DMS114 treated with DMSO at 0.1 percent for 48 hours (cell line): ENCODE measurements around the gene CHST13.
"Not testable (repeated sequence)": the region's sequence is repeated elsewhere in the genome, so short reads cannot be mapped to it uniquely, and the experiment has no call there.

ENCODE experiments used
- DNase-seq: peaks from one replicate; lab custom pipeline; 2025; ENCODE audit not compliant: unreplicated experiment; lab: John Stamatoyannopoulos, UW

CHST13 gene

GRCh38 chr3:126582311-126582710 is 58.4 kb downstream of the CHST13 start:
- DNase-seq = no peak

DNA sequence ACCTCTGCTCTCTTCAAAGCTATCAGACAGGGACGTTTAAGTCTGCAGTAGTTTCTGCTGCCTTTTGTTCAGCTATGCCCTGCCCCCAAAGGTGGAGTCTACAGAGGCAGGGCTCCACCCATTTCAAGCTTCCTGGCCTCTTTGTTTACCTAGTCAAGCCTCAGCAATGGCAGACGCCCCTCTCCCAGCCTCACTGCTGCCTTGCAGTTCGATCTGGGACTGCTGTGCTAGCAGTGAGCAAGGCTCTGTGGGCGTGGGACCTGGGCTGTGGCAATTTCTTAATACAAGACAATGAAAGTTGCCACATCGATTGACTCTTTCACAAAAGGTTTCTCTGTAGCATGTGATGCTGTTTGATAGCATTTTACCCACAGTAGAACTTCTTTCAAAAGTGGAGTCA is 67.6 kb downstream of the CHST13 start:
- DNase-seq = not testable (repeated sequence)
